AG09319 (cell line): ENCODE measurements around the gene SCNN1B.

Source experiments
- DNase-seq: peaks from one replicate; pipeline ENCODE4 v3.0.0-alpha.2; 2010; ENCODE audit warnings: low read depth; ENCODE audit errors: extremely low read depth
- CTCF ChIP-seq: IDR thresholded peaks from 2 replicates; pipeline ENCODE4 v1.5.1; 2011; ENCODE audit warnings: low read depth, mild to moderate bottlenecking, inconsistent platforms, low read length, moderate library complexity

Gene SCNN1B

GRCh38 chr16:23406024-23406423 is 103.9 kb downstream of the SCNN1B start:
- TF ChIP-seq CTCF, result no peak
- no peak for DNase-seq

GRCh38 chr16:23406546-23407240 is 104.6 kb downstream of the SCNN1B start:
- TF ChIP-seq CTCF, result no peak

GRCh38 chr16:23407436-23408127 is 105.5 kb downstream of the SCNN1B start:
- no peak for TF ChIP-seq CTCF
- DNase-seq, result no peak

More at GRCh38 chr16:23406546-23407240, 104.6 kb downstream of the SCNN1B start:
- DNase-seq, result no peak

- no peak for DNase-seq
- TF ChIP-seq CTCF, result no peak
These were observed 106.2 kb downstream of the SCNN1B start for GRCh38 chr16:23408242-23408822.

- DNase-seq, result no peak
- no peak for TF ChIP-seq CTCF
These were observed 106.8 kb downstream of the SCNN1B start for GRCh38 chr16:23408823-23409298.

GRCh38 chr16:23409522-23409921 is 107.4 kb downstream of the SCNN1B start:
- no peak for DNase-seq
- no peak for TF ChIP-seq CTCF

GRCh38 chr16:23410176-23410575 is 108.1 kb downstream of the SCNN1B start:
- DNase-seq, result no peak
- no peak for TF ChIP-seq CTCF
